ENCODE results near the gene VGLL2. TPM values are rescaled to one million over a fixed set of nuclear protein-coding genes. Genes with fewer than 3 reads are reported as not detected.

Gene VGLL2
- polyA plus RNA-seq, 1 of the 3 experiments (the other 2 are of a cell fraction), result 0.02 TPM

GRCh38 chr6:117233145-117233544 lies 32.2 kb upstream of the VGLL2 start (continued):
- no peak for TF ChIP-seq CTCF (IDR thresholded peaks at IDR 0.05)
- no peak for TF ChIP-seq CHD2 (IDR thresholded peaks at IDR 0.05; ENCODE audit: low read length, partially characterized antibody)
- no peak for TF ChIP-seq TEAD4 (IDR thresholded peaks at IDR 0.05; ENCODE audit: borderline replicate concordance, insufficient read depth)
- no peak for TF ChIP-seq MXI1 (IDR thresholded peaks at IDR 0.05; ENCODE audit: low read depth, low read length)
- TF ChIP-seq GATA2 (CRISPR knock-in tag; IDR thresholded peaks at IDR 0.05), result no peak

GRCh38 chr6:117237561-117237960 lies 27.8 kb upstream of the VGLL2 start:
- ChIA-PET CTCF (no interaction called here), POLR2A (no interaction called here)
- WGBS (ENCODE audit: low lambda C conversion rate), result 6% methylated on average over 2 of the region's 2 CpGs
- Histone ChIP-seq H4K20me1 (ENCODE audit: insufficient read depth) (no peaks in the 10 kb centered on the region), H3K9me3 (no peaks in the 10 kb centered on the region), H3F3A (replicated peaks; ENCODE audit: insufficient read depth) (no peaks in the 10 kb centered on the region), H3K36me3 (replicated peaks in 1 of 2; ENCODE audit: control insufficient read depth in 1 of 2, insufficient read depth in 2 of 2, low read length in 1 of 2) (no peaks in the 10 kb centered on the region), H3K27ac (ENCODE audit: low read depth in 2 of 2, low read length in 1 of 2) (no peak overlapping the region), H3K27me3 (ENCODE audit: insufficient read depth) (no peaks in the 10 kb centered on the region), H2AFZ (ENCODE audit: low read depth) (no peak overlapping the region), H3K9ac (no peak overlapping the region), H3K4me2 (no peak overlapping the region), H3K4me1 (ENCODE audit: control insufficient read depth in 1 of 2, insufficient read depth in 2 of 2, low read depth in 1 of 2, low read length in 1 of 2) (no peaks in the 10 kb centered on the region), H3K4me3 (ENCODE audit: low read depth in 2 of 2, low read length in 1 of 2) (no peak overlapping the region), H3K79me2 (ENCODE audit: insufficient read depth) (no peaks in the 10 kb centered on the region), H3K9me2 (no peaks in the 10 kb centered on the region; the same call in 1 of the 2 replicates)
- no peak for DNase-seq
- TF ChIP-seq USF2 (IDR thresholded peaks at IDR 0.05; ENCODE audit: borderline replicate concordance, low read depth, low read length), result no peak
- no peak for TF ChIP-seq SMC3 (IDR thresholded peaks at IDR 0.05; ENCODE audit: low read depth, low read length)
- TF ChIP-seq ZBTB33 (IDR thresholded peaks at IDR 0.05; ENCODE audit: borderline replicate concordance, low read depth), result no peak
- TF ChIP-seq TAF1 (IDR thresholded peaks at IDR 0.05; ENCODE audit: borderline replicate concordance, low read depth, low read length), result no peak
- no peak for TF ChIP-seq FOSL2 (IDR thresholded peaks at IDR 0.05; ENCODE audit: borderline replicate concordance, low read depth)
- TF ChIP-seq POLR2AphosphoS5 (IDR thresholded peaks at IDR 0.05; ENCODE audit: low read depth, low read length), result no peak
- no peak for TF ChIP-seq RAD21 (IDR thresholded peaks at IDR 0.05; ENCODE audit: low read length)
- no peak for TF ChIP-seq GABPA (IDR thresholded peaks at IDR 0.05; ENCODE audit: low read depth)
- TF ChIP-seq FOXM1 (IDR thresholded peaks at IDR 0.05; ENCODE audit: low read depth), result no peak
- TF ChIP-seq NRF1 (IDR thresholded peaks at IDR 0.05; ENCODE audit: low read depth, low read length), result no peak
- TF ChIP-seq FOXJ3 (CRISPR knock-in tag; IDR thresholded peaks at IDR 0.05), result no peak
- no peak for TF ChIP-seq EZH2phosphoT487 (IDR thresholded peaks at IDR 0.05; ENCODE audit: borderline replicate concordance, low read depth)
- TF ChIP-seq EP300 (IDR thresholded peaks at IDR 0.05; ENCODE audit: borderline replicate concordance in 1 of 2, low read depth in 1 of 2, low read length in 1 of 2), result no peak
- TF ChIP-seq TEAD4 (IDR thresholded peaks at IDR 0.05; ENCODE audit: borderline replicate concordance, insufficient read depth), result no peak
- TF ChIP-seq MAX (IDR thresholded peaks at IDR 0.05; ENCODE audit: low read depth), result no peak
- no peak for TF ChIP-seq MEF2A (IDR thresholded peaks at IDR 0.05; ENCODE audit: borderline replicate concordance, low read depth)
- TF ChIP-seq REST (IDR thresholded peaks at IDR 0.05; ENCODE audit: low read depth, low read length), result no peak
- no peak for TF ChIP-seq JUND (IDR thresholded peaks at IDR 0.05)
